ENCODE measurements around the gene PRPF40B.

PRPF40B gene

GRCh38 chr12:49673446-49674317, 50.3 kb downstream of the PRPF40B start:
- peaks cover 86% of the 10 kb centered on the region for H3K4me1 Mint-ChIP-seq
- H3K9me3 Mint-ChIP-seq: no peaks in the 10 kb centered on the region
- H3K27ac Mint-ChIP-seq: peak overlapping the region; percentile 86 to 92
- DNase-seq (no peak), ATAC-seq (peak; percentile 59)
- H3K4me3 Mint-ChIP-seq: peak overlapping the region; percentile 60 to 71
- H3K27me3 Mint-ChIP-seq: no peaks in the 10 kb centered on the region

DNA sequence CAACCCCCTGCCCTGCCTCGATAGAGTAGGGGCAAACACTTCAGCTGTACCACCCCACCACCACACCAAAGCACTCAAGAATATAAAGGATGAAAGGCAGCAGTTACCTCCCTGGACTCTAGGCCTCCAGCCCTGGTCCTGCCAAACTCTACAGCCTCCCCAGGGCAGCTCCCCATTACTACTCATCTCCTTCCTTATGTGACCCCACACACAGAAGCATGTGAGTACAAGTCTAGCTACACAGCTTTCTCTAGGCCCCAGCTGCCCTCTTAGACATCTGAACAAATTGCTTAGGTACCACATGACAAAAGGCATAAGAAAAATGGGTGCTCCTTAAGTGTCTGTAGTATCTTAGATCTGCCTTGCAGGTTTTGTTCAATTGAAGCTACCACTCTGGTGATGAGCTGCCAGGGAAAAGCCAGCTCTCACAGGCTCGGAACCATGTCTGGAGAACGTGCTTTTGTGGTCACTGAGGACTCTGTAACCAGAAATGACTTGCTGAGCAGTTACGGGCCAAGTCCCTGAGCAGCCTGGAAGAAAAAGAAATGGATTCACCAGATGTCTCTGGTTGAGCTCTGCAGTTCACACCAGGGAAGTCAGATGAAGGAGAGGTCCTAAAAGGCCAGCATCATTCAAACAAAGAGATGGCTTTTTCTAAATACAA, 51.1 kb downstream of the PRPF40B start:
- peak; percentile 46 for ATAC-seq
- H3K27ac Mint-ChIP-seq: peak overlapping the region; percentile 78 to 92
- DNase-seq: no peak
- peak overlapping the region; percentile 60 to 71 for H3K4me3 Mint-ChIP-seq
- H3K27me3 Mint-ChIP-seq: no peaks in the 10 kb centered on the region
- H3K4me1 Mint-ChIP-seq: peaks cover 78% of the 10 kb centered on the region
- no peaks in the 10 kb centered on the region for H3K9me3 Mint-ChIP-seq

DNA sequence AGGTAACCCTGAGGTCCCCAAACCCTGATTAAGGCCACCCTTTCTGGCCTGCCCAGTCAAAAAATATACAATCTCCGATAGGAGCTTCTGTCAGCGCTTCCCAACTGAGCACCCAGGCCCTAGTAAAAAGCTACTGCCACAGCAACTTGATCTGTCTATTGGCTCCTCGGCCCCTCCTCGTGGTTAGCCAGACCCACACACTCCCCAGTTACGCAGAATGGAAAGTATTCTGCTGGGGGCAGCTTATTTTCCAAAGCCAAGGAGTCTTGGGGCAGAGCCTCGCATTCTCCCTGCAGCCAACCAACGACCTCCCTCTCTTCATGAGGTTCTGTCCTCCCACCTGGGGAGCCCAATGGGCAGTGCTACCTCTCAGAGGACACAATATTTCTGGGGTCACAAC, 51.8 kb downstream of the PRPF40B start:
- peak overlapping the region in 1 of 2 donors; percentile 13 for H3K27ac Mint-ChIP-seq
- no peaks in the 10 kb centered on the region for H3K9me3 Mint-ChIP-seq
- no peaks in the 10 kb centered on the region for H3K27me3 Mint-ChIP-seq
- peaks cover 71% of the 10 kb centered on the region for H3K4me1 Mint-ChIP-seq
- no peak overlapping the region for H3K4me3 Mint-ChIP-seq
- ATAC-seq (no peak), DNase-seq (no peak)

GRCh38 chr12:49678711-49679110, 55.4 kb downstream of the PRPF40B start:
- Mint-ChIP-seq H3K4me3 (no peak overlapping the region), H3K9me3 (no peaks in the 10 kb centered on the region), H3K4me1 (peaks cover 58% of the 10 kb centered on the region), H3K27me3 (no peaks in the 10 kb centered on the region), H3K27ac (no peak overlapping the region)
- DNase-seq: no peak
- ATAC-seq: no peak

GRCh38 chr12:49680075-49680474, 56.7 kb downstream of the PRPF40B start:
- Mint-ChIP-seq H3K9me3 (no peaks in the 10 kb centered on the region), H3K4me1 (peaks cover 58% of the 10 kb centered on the region), H3K4me3 (no peak overlapping the region), H3K27me3 (no peaks in the 10 kb centered on the region), H3K27ac (no peak overlapping the region)
- DNase-seq (no peak), ATAC-seq (no peak)

DNA sequence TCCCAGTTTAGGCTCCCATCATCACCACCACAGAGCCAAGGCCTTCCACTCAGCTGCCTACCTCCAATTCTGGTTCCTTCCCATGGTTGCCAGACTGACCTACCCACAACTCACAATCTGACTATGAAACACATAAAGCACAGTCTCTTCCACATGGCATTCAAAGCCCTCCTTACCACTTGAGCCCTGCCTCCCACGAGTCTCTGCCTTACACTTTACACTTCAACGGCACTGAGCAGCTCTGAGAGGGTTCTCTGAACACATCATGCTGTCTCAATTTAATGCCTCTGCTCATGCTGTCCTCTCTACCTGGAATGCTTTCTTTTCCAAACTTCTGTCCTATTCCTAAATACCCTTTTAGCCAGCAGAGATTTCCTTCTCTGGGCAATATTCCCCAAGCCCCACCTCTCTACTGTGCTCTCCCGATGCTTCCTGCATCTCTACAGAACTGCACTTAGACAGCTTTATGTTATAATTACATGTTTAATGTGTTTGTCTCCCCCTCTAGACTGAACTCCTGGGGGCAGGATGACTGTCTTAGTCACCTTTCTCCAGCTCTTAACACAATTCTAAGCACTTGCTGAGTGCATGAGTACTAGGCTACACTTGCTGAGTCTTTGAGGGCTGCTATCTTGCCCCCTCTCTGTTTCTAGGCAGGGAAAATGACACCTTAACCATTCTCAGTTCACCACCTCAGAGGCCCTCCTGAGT, 60.4 kb downstream of the PRPF40B start:
- H3K4me3 Mint-ChIP-seq: no peak overlapping the region
- DNase-seq (no peak), ATAC-seq (peak; percentile 72)
- peaks cover 58% of the 10 kb centered on the region for H3K4me1 Mint-ChIP-seq
- H3K27me3 Mint-ChIP-seq: no peaks in the 10 kb centered on the region
- H3K9me3 Mint-ChIP-seq: no peaks in the 10 kb centered on the region
- no peak overlapping the region for H3K27ac Mint-ChIP-seq

GRCh38 chr12:49684310-49684854, 61.0 kb downstream of the PRPF40B start:
- ATAC-seq (no peak), DNase-seq (no peak)
- no peaks in the 10 kb centered on the region for H3K27me3 Mint-ChIP-seq
- peaks cover 65% of the 10 kb centered on the region for H3K4me1 Mint-ChIP-seq
- H3K4me3 Mint-ChIP-seq: no peak overlapping the region
- no peaks in the 10 kb centered on the region for H3K9me3 Mint-ChIP-seq
- peak overlapping the region in 1 of 2 donors; percentile 60 for H3K27ac Mint-ChIP-seq

DNA sequence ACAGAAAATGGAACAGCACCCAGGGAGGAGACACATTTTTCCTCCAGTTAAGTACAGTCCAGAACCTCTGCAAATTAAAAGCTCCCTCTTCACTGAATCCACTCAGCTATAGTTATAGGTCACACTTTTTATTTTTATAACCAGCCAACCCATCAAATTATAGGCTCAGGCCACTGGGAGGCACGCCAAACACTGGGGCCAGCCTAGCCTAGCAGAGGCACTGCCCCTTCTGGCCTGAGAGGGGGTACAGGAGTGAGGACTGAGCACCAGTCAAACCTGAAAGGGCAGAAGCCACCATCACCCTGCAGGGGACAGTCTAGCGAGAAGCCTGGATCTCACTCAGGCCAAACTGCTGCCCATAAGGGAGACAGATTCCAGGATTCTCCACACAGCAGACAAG, 64.6 kb downstream of the PRPF40B start:
- H3K4me3 Mint-ChIP-seq: no peak overlapping the region
- no peaks in the 10 kb centered on the region for H3K27me3 Mint-ChIP-seq
- H3K4me1 Mint-ChIP-seq: peaks cover 75% of the 10 kb centered on the region
- ATAC-seq (no peak), DNase-seq (no peak)
- H3K9me3 Mint-ChIP-seq: no peaks in the 10 kb centered on the region
- H3K27ac Mint-ChIP-seq: no peak overlapping the region

- H3K9me3 Mint-ChIP-seq: no peaks in the 10 kb centered on the region
- ATAC-seq: no peak
- H3K27me3 Mint-ChIP-seq: no peaks in the 10 kb centered on the region
- H3K4me1 Mint-ChIP-seq: peaks cover 66% of the 10 kb centered on the region
- no peak for DNase-seq
- H3K27ac Mint-ChIP-seq: peak overlapping the region in 1 of 2 donors; percentile 48
- peak overlapping the region in 1 of 2 donors; percentile 3 for H3K4me3 Mint-ChIP-seq
Measured at GRCh38 chr12:49689237-49689636, 65.9 kb downstream of the PRPF40B start.

- Mint-ChIP-seq H3K4me1 (peaks cover 60% of the 10 kb centered on the region), H3K4me3 (no peak overlapping the region), H3K9me3 (no peaks in the 10 kb centered on the region), H3K27me3 (no peaks in the 10 kb centered on the region), H3K27ac (peak overlapping the region in 1 of 2 donors; percentile 75)
- DNase-seq (no peak), ATAC-seq (no peak)
Measured at GRCh38 chr12:49689785-49690184, 66.4 kb downstream of the PRPF40B start.

GRCh38 chr12:49692851-49693250, 69.5 kb downstream of the PRPF40B start:
- Mint-ChIP-seq H3K27me3 (no peaks in the 10 kb centered on the region), H3K4me3 (no peak overlapping the region), H3K27ac (peak overlapping the region in 1 of 2 donors; percentile 4), H3K9me3 (no peaks in the 10 kb centered on the region), H3K4me1 (peaks cover 55% of the 10 kb centered on the region)
- ATAC-seq: no peak
- no peak for DNase-seq

DNA sequence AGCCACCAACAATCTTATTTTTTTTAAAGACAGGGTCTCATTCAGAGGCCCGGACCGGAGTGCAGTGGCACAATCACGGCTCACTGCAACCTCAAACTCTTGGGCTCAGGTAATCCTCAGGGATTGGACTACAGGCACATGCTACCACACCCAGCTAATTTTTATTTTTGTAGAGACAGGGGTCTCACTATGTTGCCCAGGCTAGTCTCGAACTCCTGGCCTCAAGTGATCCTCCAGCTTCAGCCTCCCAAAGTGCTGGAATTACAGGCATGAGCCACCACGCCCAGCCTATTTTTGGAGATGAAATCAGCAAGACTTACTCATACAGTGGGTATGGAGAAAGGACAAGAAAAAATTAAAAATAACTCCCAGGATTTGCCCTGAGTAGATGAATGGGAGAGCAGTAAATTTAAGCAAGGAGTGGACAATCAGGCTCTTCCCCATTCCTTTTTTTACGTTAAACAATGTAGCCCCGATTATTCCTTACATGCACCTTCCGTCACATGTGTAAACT, 70.6 kb downstream of the PRPF40B start:
- H3K27me3 Mint-ChIP-seq: no peaks in the 10 kb centered on the region
- H3K4me3 Mint-ChIP-seq: no peak overlapping the region
- H3K9me3 Mint-ChIP-seq: no peaks in the 10 kb centered on the region
- DNase-seq: no peak
- H3K27ac Mint-ChIP-seq: no peak overlapping the region
- ATAC-seq: no peak
- peaks cover 55% of the 10 kb centered on the region for H3K4me1 Mint-ChIP-seq

Data from stimulated activated naive CD8-positive, alpha-beta T cell treated with anti-CD3 and anti-CD28 coated beads, Interleukin-15, amount 100 ng/mL, for 72 hours (primary cell).